Measurements from ENCODE around the gene TEF. TPM values are rescaled to one million over a fixed set of nuclear protein-coding genes. Genes with fewer than 3 reads are reported as not detected.
A peak's percentile ranks its signal among the peaks of the same experiment; 100 is the strongest.
"Not testable (repeated sequence)": the region's sequence is repeated elsewhere in the genome, so short reads cannot be mapped to it uniquely, and the experiment has no call there.

TEF gene
- polyA plus RNA-seq, 2 donors, result 8.5 to 9.5 TPM

- H3K4me1 ChIP-seq (ENCODE audit: control insufficient read depth in 2 of 2, insufficient read depth in 2 of 2, low read length in 1 of 2), result peaks cover 0 to 5% of the 10 kb centered on the region in 2 donors
- no peaks in the 10 kb centered on the region for H3K9me3 ChIP-seq (ENCODE audit: control insufficient read depth in 2 of 2, insufficient read depth in 1 of 2, low read depth in 1 of 2, low read length in 1 of 2)
- no peaks in the 10 kb centered on the region for H3K27me3 ChIP-seq (ENCODE audit: control insufficient read depth in 1 of 2, insufficient read depth in 2 of 2, low read length in 2 of 2)
- peak overlapping the region in 1 of 2 donors; percentile 11 for H3K27ac ChIP-seq (ENCODE audit: low read depth in 2 of 2, low read length in 1 of 2)
- WGBS, 2 donors, result 92 to 93% methylated on average over 11 of the region's 11 CpGs
- H3K36me3 ChIP-seq (ENCODE audit: control insufficient read depth in 2 of 2, insufficient read depth in 2 of 2, low read length in 1 of 2), result peaks cover 13 to 37% of the 10 kb centered on the region in 2 donors
- no peak overlapping the region for H3K4me3 ChIP-seq (ENCODE audit: low read depth in 1 of 2, low read length in 2 of 2)
Measured at GRCh38 chr22:41394012-41394356, 12.2 kb downstream of the TEF start.

DNA sequence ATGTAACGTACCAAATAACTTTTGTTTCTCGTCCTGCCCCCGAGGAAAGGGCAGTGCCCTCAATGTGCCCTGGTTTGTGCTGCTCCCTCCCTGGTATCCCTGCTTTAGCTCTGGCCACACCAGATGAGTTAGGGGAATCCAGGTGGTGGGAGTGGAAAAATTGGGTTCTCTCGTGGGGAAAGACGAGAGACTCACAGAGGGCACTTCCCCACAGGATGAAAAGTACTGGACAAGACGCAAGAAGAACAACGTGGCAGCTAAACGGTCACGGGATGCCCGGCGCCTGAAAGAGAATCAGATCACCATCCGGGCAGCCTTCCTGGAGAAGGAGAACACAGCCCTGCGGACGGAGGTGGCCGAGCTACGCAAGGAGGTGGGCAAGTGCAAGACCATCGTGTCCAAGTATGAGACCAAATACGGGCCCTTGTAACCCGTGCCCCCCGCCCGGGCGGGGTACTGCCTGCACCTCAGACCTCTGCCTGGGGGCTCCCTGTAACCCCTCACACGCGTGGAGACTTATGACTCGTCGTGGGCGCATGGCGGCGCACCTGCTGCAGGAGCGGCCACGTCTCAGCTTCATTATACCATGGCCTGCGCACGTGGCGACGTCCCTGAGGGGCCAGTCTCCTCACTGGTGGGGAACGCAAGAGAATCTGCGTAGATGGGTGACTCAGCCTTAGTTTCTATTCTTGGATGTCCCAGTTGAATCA, 13.9 kb downstream of the TEF start:
- Histone ChIP-seq H3K27me3 (ENCODE audit: control insufficient read depth in 1 of 2, insufficient read depth in 2 of 2, low read length in 2 of 2) (no peaks in the 10 kb centered on the region), H3K4me3 (ENCODE audit: low read depth in 1 of 2, low read length in 2 of 2) (no peak overlapping the region), H3K36me3 (ENCODE audit: control insufficient read depth in 2 of 2, insufficient read depth in 2 of 2, low read length in 1 of 2) (peaks cover 13 to 36% of the 10 kb centered on the region in 2 donors), H3K27ac (ENCODE audit: low read depth in 2 of 2, low read length in 1 of 2) (no peak overlapping the region), H3K4me1 (ENCODE audit: control insufficient read depth in 2 of 2, insufficient read depth in 2 of 2, low read length in 1 of 2) (peaks cover 0 to 5% of the 10 kb centered on the region in 2 donors), H3K9me3 (ENCODE audit: control insufficient read depth in 2 of 2, insufficient read depth in 1 of 2, low read depth in 1 of 2, low read length in 1 of 2) (no peaks in the 10 kb centered on the region)
- WGBS, 2 donors, result 93 to 94% methylated on average over 37 of the region's 37 CpGs

DNA sequence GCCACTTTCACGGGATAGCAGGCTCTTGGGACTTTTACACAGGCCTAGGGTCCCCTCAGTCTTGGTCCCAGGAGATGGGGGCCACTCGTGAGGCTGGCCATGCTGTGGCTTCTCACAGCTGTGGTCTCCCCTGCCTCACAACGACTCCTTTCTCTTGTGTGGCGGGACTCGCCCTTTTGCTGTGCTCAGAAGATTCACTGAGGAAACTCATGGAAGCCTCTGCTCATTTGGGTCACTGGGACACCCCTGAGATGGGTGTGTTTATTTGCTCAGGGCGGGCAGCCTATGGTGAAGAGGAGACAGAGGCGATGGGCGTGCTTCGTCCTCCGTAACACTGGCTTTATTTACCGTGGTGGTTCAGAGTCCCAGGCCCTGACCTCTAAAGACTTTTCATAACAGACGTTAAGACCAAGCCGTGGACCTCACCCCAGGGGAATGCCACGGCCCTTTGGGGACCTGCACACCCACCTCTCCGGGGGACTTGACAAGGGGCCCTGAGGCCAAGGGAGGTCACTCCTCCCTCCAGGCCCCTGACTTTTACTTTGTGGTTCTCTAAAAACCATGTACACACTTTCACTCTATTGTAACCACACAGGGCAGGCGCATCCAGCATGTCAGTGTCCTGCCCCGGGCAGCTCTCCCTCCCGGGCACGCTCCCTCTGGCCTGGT, 15.5 kb downstream of the TEF start:
- WGBS, 2 donors, result 75 to 76% methylated on average over 19 of the region's 19 CpGs
- Histone ChIP-seq H3K27me3 (ENCODE audit: control insufficient read depth in 1 of 2, insufficient read depth in 2 of 2, low read length in 2 of 2) (no peaks in the 10 kb centered on the region), H3K4me1 (ENCODE audit: control insufficient read depth in 2 of 2, insufficient read depth in 2 of 2, low read length in 1 of 2) (peaks cover 0 to 9% of the 10 kb centered on the region in 2 donors), H3K36me3 (ENCODE audit: control insufficient read depth in 2 of 2, insufficient read depth in 2 of 2, low read length in 1 of 2) (peaks cover 13 to 34% of the 10 kb centered on the region in 2 donors), H3K4me3 (ENCODE audit: low read depth in 1 of 2, low read length in 2 of 2) (no peak overlapping the region), H3K9me3 (ENCODE audit: control insufficient read depth in 2 of 2, insufficient read depth in 1 of 2, low read depth in 1 of 2, low read length in 1 of 2) (no peaks in the 10 kb centered on the region), H3K27ac (ENCODE audit: low read depth in 2 of 2, low read length in 1 of 2) (no peak overlapping the region)

DNA sequence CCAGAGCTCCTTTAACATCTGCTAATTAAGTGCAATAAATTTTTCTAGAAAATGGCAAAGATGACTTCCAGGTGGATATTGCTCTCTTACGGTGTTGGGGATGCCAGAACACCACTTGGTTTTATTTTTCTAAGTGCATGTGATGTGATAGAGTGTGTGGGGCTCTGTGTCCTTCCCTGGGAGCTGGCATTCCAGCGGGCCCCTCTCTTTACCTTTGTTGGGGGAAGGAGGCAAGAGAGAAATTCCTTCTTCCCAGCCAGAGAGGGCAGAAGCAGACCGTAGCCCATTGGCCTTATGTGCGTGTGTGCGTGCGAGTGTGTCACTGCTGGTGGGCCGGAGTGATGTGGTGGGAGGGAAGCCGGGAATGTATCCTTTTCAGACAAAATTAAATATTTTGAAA, 17.2 kb downstream of the TEF start:
- Histone ChIP-seq H3K9me3 (ENCODE audit: control insufficient read depth in 2 of 2, insufficient read depth in 1 of 2, low read depth in 1 of 2, low read length in 1 of 2) (no peaks in the 10 kb centered on the region), H3K27ac (ENCODE audit: low read depth in 2 of 2, low read length in 1 of 2) (no peak overlapping the region), H3K4me1 (ENCODE audit: control insufficient read depth in 2 of 2, insufficient read depth in 2 of 2, low read length in 1 of 2) (peaks cover 0 to 11% of the 10 kb centered on the region in 2 donors), H3K4me3 (ENCODE audit: low read depth in 1 of 2, low read length in 2 of 2) (no peak overlapping the region), H3K36me3 (ENCODE audit: control insufficient read depth in 2 of 2, insufficient read depth in 2 of 2, low read length in 1 of 2) (peaks cover 13 to 34% of the 10 kb centered on the region in 2 donors), H3K27me3 (ENCODE audit: control insufficient read depth in 1 of 2, insufficient read depth in 2 of 2, low read length in 2 of 2) (no peaks in the 10 kb centered on the region)
- WGBS, 2 donors, result 88 to 89% methylated on average over 8 of the region's 8 CpGs

DNA sequence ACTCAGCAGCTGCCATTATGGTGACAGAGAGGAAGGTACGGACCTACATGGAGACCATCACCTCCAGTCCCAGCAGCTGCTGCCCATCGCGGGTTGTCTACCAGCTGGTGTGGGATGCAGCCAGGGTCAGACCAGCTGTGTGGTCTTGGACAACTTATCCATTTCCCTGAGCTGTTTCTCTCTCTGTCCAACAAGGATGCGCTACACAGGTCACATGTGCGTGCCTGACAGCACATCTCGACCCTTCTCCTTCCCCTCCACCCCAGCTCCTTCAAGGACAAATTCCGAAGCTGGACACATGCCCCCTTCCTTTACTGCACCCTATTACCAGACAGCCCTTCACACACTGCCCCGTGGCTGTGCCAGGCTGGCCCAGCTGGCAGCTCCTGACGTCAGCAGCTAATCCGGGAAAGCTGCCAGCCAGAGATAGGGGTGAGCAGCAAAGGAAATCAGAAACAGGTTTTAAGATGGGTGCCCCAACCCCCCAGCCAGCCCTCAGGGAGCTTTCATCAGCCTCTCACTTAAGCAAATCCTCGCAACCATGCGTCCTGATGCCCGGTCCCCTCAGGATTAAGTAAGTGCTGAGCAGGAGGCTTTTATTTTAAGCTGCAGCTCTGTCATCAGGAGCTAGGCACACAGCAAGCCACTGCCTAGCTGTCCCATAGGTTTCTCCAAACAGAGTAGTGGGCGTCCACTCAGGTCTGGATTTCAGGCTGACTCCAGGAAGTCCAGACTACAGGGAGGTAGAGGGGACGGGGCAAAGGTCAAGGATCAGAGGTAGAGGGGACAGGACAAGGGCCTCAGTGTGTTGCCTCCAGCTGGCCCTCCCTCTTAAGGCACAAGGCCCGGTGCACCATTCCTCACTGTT, 20.3 kb downstream of the TEF start:
- H3K4me1 ChIP-seq (ENCODE audit: control insufficient read depth in 2 of 2, insufficient read depth in 2 of 2, low read length in 1 of 2), result peaks cover 0 to 7% of the 10 kb centered on the region in 2 donors
- H3K36me3 ChIP-seq (ENCODE audit: control insufficient read depth in 2 of 2, insufficient read depth in 2 of 2, low read length in 1 of 2), result peaks cover 5 to 14% of the 10 kb centered on the region in 2 donors
- no peaks in the 10 kb centered on the region for H3K27me3 ChIP-seq (ENCODE audit: control insufficient read depth in 1 of 2, insufficient read depth in 2 of 2, low read length in 2 of 2)
- peak overlapping the region in 1 of 2 donors; percentile 62 for H3K27ac ChIP-seq (ENCODE audit: low read depth in 2 of 2, low read length in 1 of 2)
- 35 to 37% methylated on average over 16 of the region's 16 CpGs for WGBS, 2 donors
- H3K9me3 ChIP-seq (ENCODE audit: control insufficient read depth in 2 of 2, insufficient read depth in 1 of 2, low read depth in 1 of 2, low read length in 1 of 2), result no peaks in the 10 kb centered on the region
- no peak overlapping the region for H3K4me3 ChIP-seq (ENCODE audit: low read depth in 1 of 2, low read length in 2 of 2)

DNA sequence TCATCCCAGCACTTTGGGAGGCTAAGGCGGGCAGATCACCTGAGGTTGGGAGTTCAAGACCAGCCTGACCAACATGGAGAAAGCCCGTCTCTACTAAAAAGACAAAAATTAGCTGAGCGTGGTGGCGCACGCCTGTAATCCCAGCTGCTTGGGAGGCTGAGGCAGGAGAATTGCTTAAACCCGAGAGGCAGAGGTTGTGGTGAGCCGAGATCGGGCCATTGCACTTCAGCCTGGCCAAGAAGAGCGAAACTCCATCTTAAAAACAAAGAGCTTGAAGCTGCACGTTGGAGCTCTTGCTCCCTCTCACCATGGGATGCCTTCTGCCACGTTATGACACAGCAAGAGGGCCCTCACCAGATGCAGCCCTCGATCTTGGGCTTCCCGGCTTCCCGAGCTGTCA, 21.1 kb downstream of the TEF start:
- 86 to 92% methylated on average over 14 of the region's 14 CpGs for WGBS, 2 donors
- not testable (repeated sequence) for H3K27me3 ChIP-seq (ENCODE audit: control insufficient read depth in 1 of 2, insufficient read depth in 2 of 2, low read length in 2 of 2); H3K9me3 ChIP-seq (ENCODE audit: control insufficient read depth in 2 of 2, insufficient read depth in 1 of 2, low read depth in 1 of 2, low read length in 1 of 2); H3K4me3 ChIP-seq (ENCODE audit: low read depth in 1 of 2, low read length in 2 of 2); H3K36me3 ChIP-seq (ENCODE audit: control insufficient read depth in 2 of 2, insufficient read depth in 2 of 2, low read length in 1 of 2); H3K4me1 ChIP-seq (ENCODE audit: control insufficient read depth in 2 of 2, insufficient read depth in 2 of 2, low read length in 1 of 2); H3K27ac ChIP-seq (ENCODE audit: low read depth in 2 of 2, low read length in 1 of 2)

- no peaks in the 10 kb centered on the region for H3K9me3 ChIP-seq (ENCODE audit: control insufficient read depth in 2 of 2, insufficient read depth in 1 of 2, low read depth in 1 of 2, low read length in 1 of 2)
- H3K27ac ChIP-seq (ENCODE audit: low read depth in 2 of 2, low read length in 1 of 2), result peak overlapping the region in 1 of 2 donors; percentile 47
- WGBS, 2 donors, result 15 to 16% methylated on average over 18 of the region's 18 CpGs
- peaks cover 0 to 5% of the 10 kb centered on the region in 2 donors for H3K4me1 ChIP-seq (ENCODE audit: control insufficient read depth in 2 of 2, insufficient read depth in 2 of 2, low read length in 1 of 2)
- H3K27me3 ChIP-seq (ENCODE audit: control insufficient read depth in 1 of 2, insufficient read depth in 2 of 2, low read length in 2 of 2), result no peaks in the 10 kb centered on the region
- no peaks in the 10 kb centered on the region for H3K36me3 ChIP-seq (ENCODE audit: control insufficient read depth in 2 of 2, insufficient read depth in 2 of 2, low read length in 1 of 2)
- H3K4me3 ChIP-seq (ENCODE audit: low read depth in 1 of 2, low read length in 2 of 2), result no peak overlapping the region
Measured at GRCh38 chr22:41403532-41404318, 22.0 kb downstream of the TEF start.

DNA sequence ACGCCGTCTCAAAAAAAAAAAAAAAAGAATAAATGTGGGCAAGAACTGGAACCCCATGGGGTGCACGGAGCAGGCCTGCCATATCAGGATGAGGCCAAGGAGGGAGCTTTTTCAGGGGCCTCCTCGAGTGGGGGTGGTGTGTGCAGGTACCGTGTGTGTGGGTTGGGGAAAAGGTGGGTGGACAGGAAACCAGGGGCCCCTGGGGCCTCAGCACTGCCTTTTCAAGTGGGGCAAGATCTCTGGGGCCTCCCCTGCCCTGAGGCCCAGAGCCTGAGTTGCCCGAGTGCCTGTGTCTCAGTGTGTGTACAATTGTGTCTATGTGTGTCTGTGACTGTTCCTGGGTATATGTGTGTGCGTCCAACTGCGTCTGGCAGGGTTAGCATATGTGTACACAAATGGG, 23.8 kb downstream of the TEF start:
- no peaks in the 10 kb centered on the region for H3K27me3 ChIP-seq (ENCODE audit: control insufficient read depth in 1 of 2, insufficient read depth in 2 of 2, low read length in 2 of 2)
- H3K27ac ChIP-seq (ENCODE audit: low read depth in 2 of 2, low read length in 1 of 2), result no peak overlapping the region
- H3K36me3 ChIP-seq (ENCODE audit: control insufficient read depth in 2 of 2, insufficient read depth in 2 of 2, low read length in 1 of 2), result no peaks in the 10 kb centered on the region
- peaks cover 5 to 7% of the 10 kb centered on the region in 2 donors for H3K4me1 ChIP-seq (ENCODE audit: control insufficient read depth in 2 of 2, insufficient read depth in 2 of 2, low read length in 1 of 2)
- 76 to 80% methylated on average over 8 of the region's 8 CpGs for WGBS, 2 donors
- no peak overlapping the region for H3K4me3 ChIP-seq (ENCODE audit: low read depth in 1 of 2, low read length in 2 of 2)
- H3K9me3 ChIP-seq (ENCODE audit: control insufficient read depth in 2 of 2, insufficient read depth in 1 of 2, low read depth in 1 of 2, low read length in 1 of 2), result no peaks in the 10 kb centered on the region

GRCh38 chr22:41406410-41406809, 24.7 kb downstream of the TEF start:
- Histone ChIP-seq H3K4me3 (ENCODE audit: low read depth in 1 of 2, low read length in 2 of 2) (no peak overlapping the region), H3K4me1 (ENCODE audit: control insufficient read depth in 2 of 2, insufficient read depth in 2 of 2, low read length in 1 of 2) (peaks cover 5 to 7% of the 10 kb centered on the region in 2 donors), H3K36me3 (ENCODE audit: control insufficient read depth in 2 of 2, insufficient read depth in 2 of 2, low read length in 1 of 2) (no peaks in the 10 kb centered on the region), H3K27me3 (ENCODE audit: control insufficient read depth in 1 of 2, insufficient read depth in 2 of 2, low read length in 2 of 2) (no peaks in the 10 kb centered on the region), H3K27ac (ENCODE audit: low read depth in 2 of 2, low read length in 1 of 2) (no peak overlapping the region), H3K9me3 (ENCODE audit: control insufficient read depth in 2 of 2, insufficient read depth in 1 of 2, low read depth in 1 of 2, low read length in 1 of 2) (no peaks in the 10 kb centered on the region)
